Hematopoietic multipotent progenitor cell treated with erythropoietin and hydrocortisone succinate and interleukin-3 and kit ligand, for 8 days (in vitro differentiated cells): Measurements from ENCODE around the gene CD84.
"Not testable (repeated sequence)": the region's sequence is repeated elsewhere in the genome, so short reads cannot be mapped to it uniquely, and the experiment has no call there.

Experiments
- DNase-seq: peaks from one replicate; pipeline ENCODE4 v3.0.0-alpha.2; 2015

CD84 gene

GRCh38 chr1:160500321-160500990 is 78.8 kb downstream of the CD84 start:
- no peak for DNase-seq

GRCh38 chr1:160499631-160500030 is 79.7 kb downstream of the CD84 start:
- no peak for DNase-seq

GRCh38 chr1:160498301-160499065 is 80.8 kb downstream of the CD84 start:
- not testable (repeated sequence) for DNase-seq

GRCh38 chr1:160496334-160496733 is 83.0 kb downstream of the CD84 start:
- no peak for DNase-seq

- peak; percentile 21 for DNase-seq
Observed at GRCh38 chr1:160494620-160495019, 84.7 kb downstream of the CD84 start.

- DNase-seq: no peak
Observed at GRCh38 chr1:160492617-160493016, 86.7 kb downstream of the CD84 start.

- no peak for DNase-seq
Observed at GRCh38 chr1:160491981-160492380, 87.3 kb downstream of the CD84 start.
